ENCODE results near the gene PTGIS.

The PTGIS gene

DNA sequence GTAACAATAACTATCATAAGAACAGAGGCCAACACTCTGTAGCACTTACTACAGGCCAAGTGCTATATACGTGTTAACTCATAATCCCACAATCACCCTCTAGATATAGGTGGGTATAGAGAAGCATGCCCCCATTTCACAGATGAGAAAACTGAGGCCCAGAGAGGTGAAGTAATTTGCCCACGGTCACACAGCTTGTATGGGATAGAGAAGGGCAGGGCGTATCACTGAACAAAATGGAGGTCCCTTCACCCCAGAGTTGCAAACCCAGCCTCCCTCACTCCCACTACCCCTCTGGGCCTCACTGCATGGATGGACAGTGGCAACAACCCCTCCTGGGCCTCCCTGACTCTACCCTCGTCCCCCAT, 31.8 kb upstream of the PTGIS start:
- no peak overlapping the region for H3K27ac ChIP-seq
- no peak for TF ChIP-seq ZFX (IDR thresholded peaks at IDR 0.05; ENCODE audit: borderline replicate concordance)
- TF ChIP-seq CTCF (IDR thresholded peaks at IDR 0.05) = no peak

DNA sequence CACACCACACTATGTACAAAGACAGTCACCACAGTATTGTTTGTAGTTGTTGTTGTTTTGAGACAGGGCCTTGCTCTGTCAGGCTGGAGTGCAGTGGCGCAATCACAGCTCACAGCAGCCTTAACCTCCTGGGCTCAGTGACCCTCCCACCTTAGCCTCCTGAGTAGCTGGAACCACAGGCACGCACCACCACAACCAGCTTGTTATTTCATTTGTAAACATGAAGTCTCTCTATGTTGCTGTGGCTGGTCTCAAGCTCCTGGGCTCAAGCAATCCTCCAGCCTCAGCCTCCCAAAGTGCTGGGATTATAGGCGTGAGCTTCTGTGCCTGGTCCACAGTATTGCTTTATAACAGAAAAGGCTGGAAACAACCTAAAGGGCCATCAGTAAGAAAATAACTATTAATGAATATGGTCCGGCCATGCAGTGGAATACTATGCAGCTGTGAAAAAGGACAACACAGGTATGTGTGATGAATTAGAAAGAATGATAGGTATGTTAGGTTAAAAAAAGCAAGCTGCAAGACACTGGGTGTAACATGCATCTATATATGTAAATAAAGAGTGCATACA, 30.0 kb upstream of the PTGIS start:
- TF ChIP-seq ZFX (IDR thresholded peaks at IDR 0.05; ENCODE audit: borderline replicate concordance) = no peak
- no peak for TF ChIP-seq CTCF (IDR thresholded peaks at IDR 0.05)
- H3K27ac ChIP-seq = no peak overlapping the region

- TF ChIP-seq ZFX (IDR thresholded peaks at IDR 0.05; ENCODE audit: borderline replicate concordance) (no peak), CTCF (IDR thresholded peaks at IDR 0.05) (no peak)
- no peak overlapping the region for H3K27ac ChIP-seq
Measured at GRCh38 chr20:49595811-49596561, 28.0 kb upstream of the PTGIS start.

DNA sequence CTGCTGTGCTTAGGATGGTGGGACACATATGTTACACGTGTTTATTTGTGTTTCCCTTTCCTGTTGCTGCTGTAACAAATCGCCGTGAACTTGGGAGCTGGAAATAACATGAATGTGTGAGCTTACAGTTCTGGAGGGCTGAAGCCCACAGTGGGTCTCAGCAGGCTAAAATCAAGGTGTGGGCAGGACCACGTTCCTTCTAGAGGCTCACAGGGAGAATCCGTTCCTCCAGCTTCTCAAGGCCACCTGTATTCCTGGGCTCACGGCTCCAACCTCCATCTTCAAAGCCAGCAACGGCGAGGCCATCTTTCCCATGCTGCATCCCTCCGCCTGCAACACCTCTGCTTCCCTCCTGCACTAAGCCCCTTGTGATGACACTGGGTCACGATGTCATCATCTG, 27.4 kb upstream of the PTGIS start:
- TF ChIP-seq CTCF (IDR thresholded peaks at IDR 0.05) = no peak
- no peak for TF ChIP-seq ZFX (IDR thresholded peaks at IDR 0.05; ENCODE audit: borderline replicate concordance)
- no peak overlapping the region for H3K27ac ChIP-seq

GRCh38 chr20:49594931-49595315, 27.0 kb upstream of the PTGIS start:
- TF ChIP-seq CTCF (IDR thresholded peaks at IDR 0.05) (no peak), ZFX (IDR thresholded peaks at IDR 0.05; ENCODE audit: borderline replicate concordance) (no peak)
- no peak overlapping the region for H3K27ac ChIP-seq

DNA sequence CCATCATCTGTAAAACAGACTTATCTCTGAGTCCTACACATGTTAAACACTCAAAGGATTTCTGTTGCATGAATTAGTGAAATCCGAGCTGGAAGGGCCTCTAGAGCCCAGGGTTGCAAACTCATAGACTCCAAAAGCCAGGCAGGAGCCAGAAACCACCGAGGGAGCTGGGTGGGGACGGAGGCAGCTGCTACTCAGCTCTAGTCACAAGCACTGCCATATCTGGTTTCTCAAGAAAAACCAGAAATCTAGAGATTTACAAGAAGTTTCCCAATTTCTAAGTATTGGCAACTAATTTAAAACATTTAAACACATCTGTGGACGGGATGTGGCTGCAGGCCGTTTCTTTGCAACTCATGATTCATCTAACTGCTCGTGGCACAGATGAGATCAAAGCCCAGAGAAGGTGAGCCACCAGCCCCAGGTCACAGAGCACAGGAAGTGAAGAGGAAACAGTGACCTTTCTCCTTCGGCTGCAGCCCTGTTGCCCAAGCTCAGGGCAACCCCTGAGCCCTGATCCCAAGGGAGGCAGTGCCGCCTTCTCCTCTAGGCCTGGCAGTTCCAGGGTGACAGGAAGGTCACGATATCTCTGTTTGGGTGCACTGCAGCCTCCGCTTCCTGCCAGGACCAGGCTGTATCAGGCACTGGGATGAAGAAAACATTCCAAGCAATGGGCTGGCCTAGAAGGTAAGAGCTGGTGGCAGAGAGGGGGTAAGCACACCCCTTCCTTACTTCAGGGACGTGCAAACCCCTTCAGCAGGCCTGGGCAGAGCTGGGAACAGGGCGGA, 26.4 kb upstream of the PTGIS start:
- no peak for TF ChIP-seq ZFX (IDR thresholded peaks at IDR 0.05; ENCODE audit: borderline replicate concordance)
- no peak overlapping the region for H3K27ac ChIP-seq

DNA sequence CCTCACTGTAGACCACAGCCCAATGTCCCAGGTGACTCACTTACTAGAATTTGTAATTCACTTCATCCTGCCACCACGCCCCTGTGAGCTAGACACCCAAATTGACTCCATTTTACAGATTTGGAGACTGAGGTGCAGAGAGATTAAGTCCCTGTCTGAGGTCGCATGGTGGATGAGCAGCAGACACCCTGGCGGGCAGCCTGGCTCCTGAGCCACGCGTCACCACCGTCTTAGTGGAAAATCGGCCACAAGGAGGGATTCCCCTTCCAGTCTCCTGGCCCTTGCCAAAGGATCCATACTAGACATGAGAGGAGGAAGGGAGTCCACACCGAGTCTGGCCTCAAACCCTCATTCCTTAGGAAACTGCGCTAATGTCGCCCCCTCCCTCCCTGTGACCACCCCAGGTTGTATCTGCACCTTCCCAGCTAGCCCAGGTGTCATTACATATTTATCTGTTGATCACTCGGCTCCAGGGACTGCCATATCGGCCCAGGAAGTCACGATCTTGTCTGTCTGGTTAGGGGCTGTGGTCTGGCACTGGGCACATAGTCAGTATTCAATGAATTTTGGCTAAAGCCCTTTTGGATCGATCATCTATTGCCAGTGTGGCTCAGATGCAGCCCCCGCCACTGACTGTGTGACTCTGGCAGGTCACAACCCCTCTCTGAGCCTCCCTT, 25.7 kb upstream of the PTGIS start:
- no peak overlapping the region for H3K27ac ChIP-seq
- TF ChIP-seq ZFX (IDR thresholded peaks at IDR 0.05; ENCODE audit: borderline replicate concordance) = no peak
- no peak for TF ChIP-seq CTCF (IDR thresholded peaks at IDR 0.05)

Data from 22Rv1 (cell line).